COLO829 (cell line): ENCODE measurements around the gene ARFGAP3.
A peak's percentile ranks its signal among the peaks of the same experiment; 100 is the strongest.

ENCODE experiments used
- DNase-seq: peaks from one replicate; pipeline ENCODE4 v3.0.0; 2012; ENCODE audit warnings: low spot score

ARFGAP3 gene

GRCh38 chr22:42856865-42857704, at the start of gene ARFGAP3:
ARFGAP3 (minus strand) TSS chr22:42857273; CDS start chr22:42857182, 91 bp downstream.
- peak; percentile 98 for DNase-seq

- DNase-seq = no peak
Measured at GRCh38 chr22:42905702-42906183, 48.7 kb upstream of the ARFGAP3 start.

GRCh38 chr22:42905217-42905616, 48.1 kb upstream of the ARFGAP3 start:
- DNase-seq = no peak

GRCh38 chr22:42904050-42904449, 47.0 kb upstream of the ARFGAP3 start:
- DNase-seq = no peak

GRCh38 chr22:42902875-42903510, 45.9 kb upstream of the ARFGAP3 start:
- DNase-seq = no peak

- DNase-seq = no peak
Measured at GRCh38 chr22:42901790-42902508, 44.9 kb upstream of the ARFGAP3 start.

- DNase-seq = no peak
Measured at GRCh38 chr22:42897960-42898359, 40.9 kb upstream of the ARFGAP3 start.

- DNase-seq = no peak
Measured at GRCh38 chr22:42895541-42895981, 38.5 kb upstream of the ARFGAP3 start.

- no peak for DNase-seq
Measured at GRCh38 chr22:42895087-42895486, 38.0 kb upstream of the ARFGAP3 start.

- no peak for DNase-seq
Measured at GRCh38 chr22:42893371-42894150, 36.5 kb upstream of the ARFGAP3 start.

GRCh38 chr22:42892571-42893316, 35.7 kb upstream of the ARFGAP3 start:
- DNase-seq = no peak

GRCh38 chr22:42892156-42892555, 35.1 kb upstream of the ARFGAP3 start:
- no peak for DNase-seq

- DNase-seq = no peak
Measured at GRCh38 chr22:42891696-42892095, 34.6 kb upstream of the ARFGAP3 start.

GRCh38 chr22:42891008-42891407, 33.9 kb upstream of the ARFGAP3 start:
- no peak for DNase-seq

GRCh38 chr22:42889304-42889703, 32.2 kb upstream of the ARFGAP3 start:
- no peak for DNase-seq

GRCh38 chr22:42887523-42888507, 30.7 kb upstream of the ARFGAP3 start:
- DNase-seq = no peak

GRCh38 chr22:42887120-42887519, 30.0 kb upstream of the ARFGAP3 start:
- DNase-seq = no peak

GRCh38 chr22:42885446-42885845, 28.4 kb upstream of the ARFGAP3 start:
- DNase-seq = no peak

- no peak for DNase-seq
Measured at GRCh38 chr22:42884616-42885375, 27.7 kb upstream of the ARFGAP3 start.
